Measurements from ENCODE around the gene POLL. TPM values are rescaled to one million over a fixed set of nuclear protein-coding genes. Genes with fewer than 3 reads are reported as not detected.

The POLL gene
- total and polyA plus RNA-seq, 2 donors (not counting 3 experiments of a cell fraction or from before 2014, with no cell fraction given): 34.3 to 42.3 TPM

DNA sequence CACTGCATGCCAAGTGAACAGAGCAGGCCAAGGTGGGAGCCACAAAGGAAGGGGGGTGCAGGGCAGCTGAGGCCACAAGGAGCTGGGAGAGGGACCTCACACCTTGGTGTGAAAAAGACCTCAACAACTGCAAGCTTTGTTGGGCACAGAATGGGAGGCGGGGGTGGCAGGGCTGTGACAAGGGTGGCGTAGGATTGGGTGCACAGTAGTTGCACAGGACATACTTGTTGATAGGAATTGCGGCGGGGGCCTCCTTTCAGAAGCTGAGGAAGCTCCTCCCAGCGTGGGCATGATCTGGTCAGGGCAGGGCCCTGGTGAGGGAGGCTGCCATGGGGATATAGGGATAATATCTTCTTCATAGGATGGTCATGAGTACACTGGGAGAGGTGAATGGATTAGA, 25.8 kb downstream of the POLL start:
- CTCF ChIA-PET: interaction anchor here (1.0 to 1.7 kb wide), 5 partner anchors 7 to 324 kb away, joined by 3 to 7 read pairs (median 3); no protein-coding TSS in a partner anchor
- intact Hi-C loops (cut with micrococcal nuclease): no loop called here
- Histone ChIP-seq H3K4me2 (ENCODE audit: insufficient read depth, low read length) (no peak overlapping the region), H3K4me3 (replicated peaks in 1 of 3; ENCODE audit: insufficient read depth in 1 of 3, low read depth in 1 of 3, low read length in 3 of 3) (no peak overlapping the region), H3K27ac (ENCODE audit: insufficient read depth, low read depth, low read length) (no peak overlapping the region), H3K9me1 (replicated peaks; ENCODE audit: control insufficient read depth, extremely low read depth, insufficient read depth, low read length) (no peaks in the 10 kb centered on the region), H2AFZ (ENCODE audit: low read depth, low read length) (no peak overlapping the region), H3K79me2 (ENCODE audit: control insufficient read depth, insufficient read depth, low read length) (no peaks in the 10 kb centered on the region), H3K36me3 (ENCODE audit: control insufficient read depth in 2 of 2, extremely low read depth in 1 of 2, insufficient read depth in 2 of 2, low read length in 2 of 2) (no peaks in the 10 kb centered on the region), H4K20me1 (replicated peaks; ENCODE audit: control insufficient read depth, extremely low read depth, insufficient read depth, low read length) (no peaks in the 10 kb centered on the region), H3K4me1 (ENCODE audit: control insufficient read depth, extremely low read depth, insufficient read depth, low read length) (no peaks in the 10 kb centered on the region), H3K9ac (replicated peaks; ENCODE audit: extremely low read depth, insufficient read depth, low read length) (no peak overlapping the region), H3K9me3 (replicated peaks; ENCODE audit: control insufficient read depth, insufficient read depth, low read length) (no peaks in the 10 kb centered on the region), H3K27me3 (ENCODE audit: control insufficient read depth in 2 of 2, insufficient read depth in 2 of 2, low read length in 2 of 2) (peaks cover 14 to 16% of the 10 kb centered on the region in 2 experiments)
- POLR2A ChIA-PET: no interaction called here
- BruUV-seq (replicated peaks): no TSS peak
- no peak for TF ChIP-seq FOS (IDR thresholded peaks at IDR 0.05; ENCODE audit: borderline replicate concordance, insufficient read depth, low read length)
- TF ChIP-seq POLR2A (IDR thresholded peaks at IDR 0.05; ENCODE audit: low read depth, low read length): no peak
- TF ChIP-seq POLR2AphosphoS5 (IDR thresholded peaks at IDR 0.05; ENCODE audit: insufficient read depth, low read depth, low read length): no peak
- TF ChIP-seq CTCF (IDR thresholded peaks at IDR 0.05; ENCODE audit: extremely low read depth in 1 of 2, insufficient read depth in 1 of 2, low read depth in 1 of 2, low read length in 2 of 2): no peak
- TF ChIP-seq JUN (IDR thresholded peaks at IDR 0.05; ENCODE audit: borderline replicate concordance, insufficient read depth, insufficient read length, low read depth): no peak
- no peak for TF ChIP-seq MYC (IDR thresholded peaks at IDR 0.05; ENCODE audit: low read depth, low read length)
- TF ChIP-seq GATA2 (IDR thresholded peaks at IDR 0.05; ENCODE audit: insufficient read depth, insufficient read length, low read depth, low read length): no peak
- FAIRE-seq (no peak), DNase-seq (ENCODE audit: low read depth, low spot score) (no peak)
- dilution Hi-C loops (cut with MboI; ENCODE audit: extremely low pct_ligation_motif_present, low sequenced_read_pairs): no loop called here

Measured in endothelial cell of umbilical vein (primary cell).